HG02938 (cell line): ENCODE results near the gene RAB22A.
"Not testable (repeated sequence)": the region's sequence is repeated elsewhere in the genome, so short reads cannot be mapped to it uniquely, and the experiment has no call there.

Source experiments
- ATAC-seq: cut with Tn5 transposase; IDR thresholded peaks from one replicate; pipeline ENCODE4 v1.9.1; 2021; ENCODE audit warnings: mild to moderate bottlenecking, moderate library complexity; ENCODE audit not compliant: unreplicated experiment

The RAB22A gene

GRCh38 chr20:58342104-58342945 is 32.8 kb downstream of the RAB22A start:
- ATAC-seq, result no peak

GRCh38 chr20:58344741-58345140 is 35.2 kb downstream of the RAB22A start:
- ATAC-seq, result no peak

- no peak for ATAC-seq
These were observed 40.1 kb downstream of the RAB22A start for GRCh38 chr20:58349570-58349969.

- no peak for ATAC-seq
These were observed 43.0 kb downstream of the RAB22A start for GRCh38 chr20:58352468-58352867.

- ATAC-seq, result no peak
These were observed 49.9 kb downstream of the RAB22A start for GRCh38 chr20:58359441-58359840.

- ATAC-seq, result no peak
These were observed 51.4 kb downstream of the RAB22A start for GRCh38 chr20:58360936-58361335.

- ATAC-seq, result no peak
These were observed 52.1 kb downstream of the RAB22A start for GRCh38 chr20:58361481-58362205.

- no peak for ATAC-seq
These were observed 52.6 kb downstream of the RAB22A start for GRCh38 chr20:58362206-58362516.

GRCh38 chr20:58362970-58363369 is 53.5 kb downstream of the RAB22A start:
- ATAC-seq, result no peak

GRCh38 chr20:58366866-58367265 is 57.4 kb downstream of the RAB22A start:
- ATAC-seq, result no peak

GRCh38 chr20:58372806-58373205 is 63.3 kb downstream of the RAB22A start:
- ATAC-seq, result no peak

- not testable (repeated sequence) for ATAC-seq
These were observed 63.8 kb downstream of the RAB22A start for GRCh38 chr20:58373296-58373695.

GRCh38 chr20:58374027-58374850 is 64.7 kb downstream of the RAB22A start:
- ATAC-seq, result no peak

- ATAC-seq, result no peak
These were observed 65.6 kb downstream of the RAB22A start for GRCh38 chr20:58374906-58375758.

- ATAC-seq, result no peak
These were observed 66.3 kb downstream of the RAB22A start for GRCh38 chr20:58375759-58376352.

- ATAC-seq, result no peak
These were observed 67.5 kb downstream of the RAB22A start for GRCh38 chr20:58377017-58377416.

GRCh38 chr20:58377766-58378401 is 68.4 kb downstream of the RAB22A start:
- ATAC-seq, result no peak

- ATAC-seq, result no peak
These were observed 69.2 kb downstream of the RAB22A start for GRCh38 chr20:58378704-58379103.

GRCh38 chr20:58381627-58382026 is 72.1 kb downstream of the RAB22A start:
- ATAC-seq, result no peak

- ATAC-seq, result no peak
These were observed 72.6 kb downstream of the RAB22A start for GRCh38 chr20:58382096-58382495.
